ENCODE results near the gene ASH1L. TPM values are rescaled to one million over a fixed set of nuclear protein-coding genes. Genes with fewer than 3 reads are reported as not detected.

ASH1L gene
- total and polyA plus RNA-seq, 2 donors (not counting 3 experiments of a cell fraction or from before 2014, with no cell fraction given): 11.6 to 29.2 TPM

DNA sequence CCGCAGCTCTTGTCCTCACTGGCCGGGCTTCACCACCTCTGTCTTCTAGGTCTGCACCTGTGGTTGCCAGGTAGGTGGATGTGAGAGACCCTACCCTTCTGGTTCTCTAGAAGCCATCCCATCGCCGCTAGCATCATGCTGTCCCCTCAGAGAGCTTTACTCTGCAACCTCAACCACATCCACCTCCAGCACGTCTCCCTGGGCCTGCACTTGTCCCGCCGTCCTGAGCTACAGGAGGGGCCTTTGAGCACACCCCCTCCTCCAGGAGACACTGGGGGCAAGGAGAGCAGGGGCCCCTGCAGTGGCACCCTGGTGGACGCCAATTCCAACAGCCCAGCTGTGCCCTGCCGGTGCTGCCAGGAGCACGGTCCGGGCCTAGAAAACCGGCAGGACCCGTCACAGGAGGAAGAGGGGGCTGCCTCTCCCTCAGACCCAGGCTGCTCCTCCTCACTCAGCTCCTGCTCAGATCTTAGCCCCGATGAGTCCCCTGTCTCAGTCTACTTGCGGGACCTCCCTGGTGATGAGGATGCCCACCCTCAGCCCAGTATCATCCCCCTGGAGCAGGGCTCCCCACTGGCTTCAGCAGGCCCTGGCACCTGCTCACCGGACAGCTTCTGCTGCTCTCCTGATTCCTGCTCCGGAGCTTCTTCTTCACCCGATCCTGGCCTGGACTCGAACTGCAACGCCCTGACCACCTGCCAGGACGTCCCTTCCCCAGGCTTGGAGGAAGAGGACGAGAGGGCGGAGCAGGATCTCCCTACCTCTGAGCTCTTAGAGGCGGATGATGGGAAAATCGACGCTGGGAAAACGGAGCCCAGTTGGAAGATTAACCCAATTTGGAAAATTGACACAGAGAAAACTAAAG lies 240.7 kb downstream of the ASH1L start:
- TSS peak; percentile 24 for BruUV-seq (replicated peaks)

More for the DNA sequence above, 240.7 kb downstream of the ASH1L start:
- TF ChIP-seq, protein P1, sequence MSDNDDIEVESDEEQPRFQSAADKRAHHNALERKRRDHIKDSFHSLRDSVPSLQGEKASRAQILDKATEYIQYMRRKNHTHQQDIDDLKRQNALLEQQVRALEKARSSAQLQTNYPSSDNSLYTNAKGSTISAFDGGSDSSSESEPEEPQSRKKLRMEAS (IDR thresholded peaks at IDR 0.05; ENCODE audit: insufficient read depth, insufficient read length): no peak
- TF ChIP-seq FOS (IDR thresholded peaks at IDR 0.05; ENCODE audit: borderline replicate concordance, insufficient read depth, low read length) (no peak), EZH2 (IDR thresholded peaks at IDR 0.05; ENCODE audit: borderline replicate concordance, low read depth, low read length, severe bottlenecking) (no peak), POLR2A (IDR thresholded peaks at IDR 0.05; ENCODE audit: low read depth, low read length) (no peak), GATA2 (IDR thresholded peaks at IDR 0.05; ENCODE audit: insufficient read depth, insufficient read length, low read depth, low read length) (no peak)
- TF ChIP-seq, protein P2, sequence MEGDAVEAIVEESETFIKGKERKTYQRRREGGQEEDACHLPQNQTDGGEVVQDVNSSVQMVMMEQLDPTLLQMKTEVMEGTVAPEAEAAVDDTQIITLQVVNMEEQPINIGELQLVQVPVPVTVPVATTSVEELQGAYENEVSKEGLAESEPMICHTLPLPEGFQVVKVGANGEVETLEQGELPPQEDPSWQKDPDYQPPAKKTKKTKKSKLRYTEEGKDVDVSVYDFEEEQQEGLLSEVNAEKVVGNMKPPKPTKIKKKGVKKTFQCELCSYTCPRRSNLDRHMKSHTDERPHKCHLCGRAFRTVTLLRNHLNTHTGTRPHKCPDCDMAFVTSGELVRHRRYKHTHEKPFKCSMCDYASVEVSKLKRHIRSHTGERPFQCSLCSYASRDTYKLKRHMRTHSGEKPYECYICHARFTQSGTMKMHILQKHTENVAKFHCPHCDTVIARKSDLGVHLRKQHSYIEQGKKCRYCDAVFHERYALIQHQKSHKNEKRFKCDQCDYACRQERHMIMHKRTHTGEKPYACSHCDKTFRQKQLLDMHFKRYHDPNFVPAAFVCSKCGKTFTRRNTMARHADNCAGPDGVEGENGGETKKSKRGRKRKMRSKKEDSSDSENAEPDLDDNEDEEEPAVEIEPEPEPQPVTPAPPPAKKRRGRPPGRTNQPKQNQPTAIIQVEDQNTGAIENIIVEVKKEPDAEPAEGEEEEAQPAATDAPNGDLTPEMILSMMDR (IDR thresholded peaks at IDR 0.05; ENCODE audit: extremely low read depth in 1 of 2, insufficient read depth in 1 of 2, low read depth in 1 of 2, low read length in 2 of 2): no peak
- H3K9me3 ChIP-seq (replicated peaks; ENCODE audit: control insufficient read depth, insufficient read depth, low read length): no peaks in the 10 kb centered on the region
- H2AFZ ChIP-seq (ENCODE audit: low read depth, low read length): no peak overlapping the region
- POLR2A ChIA-PET: interaction anchor here (0.9 to 2.6 kb wide), 4 partner anchors 14 to 71 kb away, joined by 3 to 12 read pairs (median 6); partner anchors contain the start of genes CLK2 and FDPS
- no peaks in the 10 kb centered on the region for H3K27me3 ChIP-seq (ENCODE audit: control insufficient read depth in 2 of 2, insufficient read depth in 2 of 2, low read length in 2 of 2)
- H3K27ac ChIP-seq (ENCODE audit: insufficient read depth, low read depth, low read length): no peak overlapping the region
- H4K20me1 ChIP-seq (replicated peaks; ENCODE audit: control insufficient read depth, extremely low read depth, insufficient read depth, low read length): no peaks in the 10 kb centered on the region
- H3K4me1 ChIP-seq (ENCODE audit: control insufficient read depth, extremely low read depth, insufficient read depth, low read length): peaks cover 41% of the 10 kb centered on the region
- no peaks in the 10 kb centered on the region for H3K9me1 ChIP-seq (replicated peaks; ENCODE audit: control insufficient read depth, extremely low read depth, insufficient read depth, low read length)
- dilution Hi-C loops (cut with MboI; ENCODE audit: extremely low pct_ligation_motif_present, low sequenced_read_pairs) (no loop called here), intact Hi-C loops (cut with micrococcal nuclease) (loop anchor here (5.0 kb wide), 1 partner anchor 325 kb away; no protein-coding TSS in a partner anchor)
- CTCF ChIA-PET: interaction anchor here (0.8 to 7.2 kb wide), 11 partner anchors 14 to 275 kb away, joined by 3 to 115 read pairs (median 3); partner anchors contain the start of genes CLK2 and FDPS
- FAIRE-seq: no peak
- peak; percentile 11 for DNase-seq (ENCODE audit: low read depth, low spot score)
- H3K4me2 ChIP-seq (ENCODE audit: insufficient read depth, low read length): peak overlapping the region; percentile 48
- peak overlapping the region in 2 of 3 experiments; percentile 18 to 76 for H3K4me3 ChIP-seq (replicated peaks in 1 of 3; ENCODE audit: insufficient read depth in 1 of 3, low read depth in 1 of 3, low read length in 3 of 3)
- H3K79me2 ChIP-seq (ENCODE audit: control insufficient read depth, insufficient read depth, low read length): no peaks in the 10 kb centered on the region
- no peak overlapping the region for H3K9ac ChIP-seq (replicated peaks; ENCODE audit: extremely low read depth, insufficient read depth, low read length)
- peaks cover 15 to 24% of the 10 kb centered on the region in 2 experiments for H3K36me3 ChIP-seq (ENCODE audit: control insufficient read depth in 2 of 2, extremely low read depth in 1 of 2, insufficient read depth in 2 of 2, low read length in 2 of 2)

Measured in endothelial cell of umbilical vein (primary cell).